HepG2 (cell line): ENCODE measurements around the gene SNRPD3. TPM values are rescaled to one million over a fixed set of nuclear protein-coding genes. Genes with fewer than 3 reads are reported as not detected.
A peak's percentile ranks its signal among the peaks of the same experiment; 100 is the strongest.

Experiments
- AGO1 ChIP-seq: fragments of 200-400 bp; formaldehyde crosslinking; IDR thresholded peaks from 2 replicates; pipeline ENCODE4 v1.6.1; 2017; ENCODE audit warnings: mild to moderate bottlenecking, low read depth, low read length, moderate library complexity; ENCODE audit not compliant: poor library complexity, severe bottlenecking
- ATM ChIP-seq: fragments of 450-650 bp; IDR thresholded peaks from 2 replicates; pipeline ENCODE4 v1.7.1; 2017; ENCODE audit warnings: mild to moderate bottlenecking, borderline replicate concordance
- ETV5 ChIP-seq: IDR thresholded peaks from 2 replicates; pipeline ENCODE4 v1.6.1; 2018; ENCODE audit warnings: missing biosample characterization, missing genetic modification reagents, inconsistent platforms, borderline replicate concordance
- FOXK2 ChIP-seq: fragments of 450-650 bp; IDR thresholded peaks from 2 replicates; pipeline ENCODE4 v1.6.1; 2016
- HIC2 ChIP-seq: sonication (generic); formaldehyde crosslinking; IDR thresholded peaks from 2 replicates; pipeline ENCODE4 v1.9.0; 2022; ENCODE audit warnings: low read depth, missing genetic modification reagents
- HMG20A ChIP-seq: IDR thresholded peaks from 2 replicates; pipeline ENCODE4 v1.6.1; 2016; ENCODE audit warnings: borderline replicate concordance
- HOXA5 ChIP-seq: sonication (generic); formaldehyde crosslinking; IDR thresholded peaks from 2 replicates; pipeline ENCODE4 v1.4.0; 2020; ENCODE audit warnings: missing genetic modification reagents
- JUND ChIP-seq: sonication (generic); formaldehyde crosslinking; IDR thresholded peaks from 2 replicates; pipeline ENCODE4 v1.8.0; 2022; ENCODE audit warnings: mild to moderate bottlenecking, missing genetic modification reagents
- MAZ ChIP-seq, 2 experiments: sonication (generic) in 1 of 2; formaldehyde crosslinking in 1 of 2; IDR thresholded peaks; 2 replicates each; pipeline versions ENCODE4 v1.5.0 to v1.6.1; 2012 to 2020; ENCODE audit warnings: low read depth in 2 of 2, mild to moderate bottlenecking in 2 of 2, borderline replicate concordance in 1 of 2, improper control_type of control experiment in 1 of 2, low read length in 1 of 2, missing genetic modification reagents in 1 of 2, moderate library complexity in 1 of 2
- MIER3 ChIP-seq: IDR thresholded peaks from 2 replicates; pipeline ENCODE4 v1.6.1; 2016; ENCODE audit warnings: missing compliant biosample characterization, borderline replicate concordance
- POGK ChIP-seq: sonication (generic); formaldehyde crosslinking; conservative IDR thresholded peaks from 2 replicates; pipeline ENCODE4 v1.8.0; 2022; ENCODE audit warnings: mild to moderate bottlenecking, moderate library complexity, missing genetic modification reagents
- SRY ChIP-seq: sonication (generic); formaldehyde crosslinking; IDR thresholded peaks from 2 replicates; pipeline ENCODE4 v1.8.0; 2022; ENCODE audit warnings: mild to moderate bottlenecking, missing genetic modification reagents
- TBX2 ChIP-seq: sonication (generic); formaldehyde crosslinking; IDR thresholded peaks from 2 replicates; pipeline ENCODE4 v1.5.0; 2020; ENCODE audit warnings: missing genetic modification reagents, mild to moderate bottlenecking, borderline replicate concordance
- TBX3 ChIP-seq: fragments of 450-650 bp; IDR thresholded peaks from 2 replicates; pipeline ENCODE4 v1.6.1; 2017; ENCODE audit warnings: antibody characterized with exemption, mild to moderate bottlenecking, inconsistent platforms, borderline replicate concordance
- ZFP36 ChIP-seq: fragments of 150-350 bp; IDR thresholded peaks from 2 replicates; pipeline ENCODE4 v1.6.1; 2018; ENCODE audit warnings: borderline replicate concordance, low read length, low read depth; ENCODE audit not compliant: partially characterized antibody
- ZMAT3 ChIP-seq: sonication (generic); formaldehyde crosslinking; conservative IDR thresholded peaks from 2 replicates; pipeline ENCODE4 v1.7.0; 2021; ENCODE audit warnings: missing genetic modification reagents
- ZNF501 ChIP-seq: sonication (generic); formaldehyde crosslinking; IDR thresholded peaks from 2 replicates; pipeline ENCODE4 v1.5.1; 2020; ENCODE audit warnings: mild to moderate bottlenecking, moderate library complexity, missing genetic modification reagents
- ZNF597 ChIP-seq: sonication (generic); formaldehyde crosslinking; IDR thresholded peaks from 2 replicates; pipeline ENCODE4 v1.5.0; 2020; ENCODE audit warnings: missing genetic modification reagents
- ZNF747 ChIP-seq: sonication (generic); formaldehyde crosslinking; IDR thresholded peaks from 2 replicates; pipeline ENCODE4 v1.8.1; 2023; ENCODE audit warnings: missing genetic modification reagents, mild to moderate bottlenecking, borderline replicate concordance
- ZSCAN30 ChIP-seq: sonication (generic); formaldehyde crosslinking; IDR thresholded peaks from 2 replicates; pipeline ENCODE4 v1.5.0; 2020; ENCODE audit warnings: mild to moderate bottlenecking, missing genetic modification reagents
- polyA plus RNA-seq, 8 experiments: library from polyadenylated mRNA; depleted of rRNA in 3 of 8; stranded (reverse) in 7 of 8; unstranded in 1 of 8; fragments of >200 nt; fragmentation: Illumina TruSeq in 4 of 8; extraction: Trizol in 4 of 8; gene quantifications; 2 replicates each; pipeline versions ENCODE4 v1.2.1 to v1.2.3, GENCODE V29; 2011 to 2016; ENCODE audit warnings: low read depth in 4 of 8, missing spikeins in 1 of 8, mixed read lengths in 1 of 8; ENCODE audit not compliant: insufficient read depth in 1 of 8
- total RNA-seq, 5 experiments: library from RNA; depleted of rRNA; stranded (reverse); fragments of >200 nt; fragmentation: Illumina TruSeq; extraction: Trizol; gene quantifications; 2 replicates each; pipeline ENCODE4 v1.2.3, GENCODE V29; 2016; ENCODE audit warnings: low read depth in 1 of 5

SNRPD3 gene
- total and polyA plus RNA-seq, 2 of the 13 experiments (the other 11 are each of a cell fraction or from before 2014, with no cell fraction given): 110 to 209 TPM

- TF ChIP-seq ZSCAN30 (no peak), HIC2 (CRISPR knock-in tag) (peak; percentile 55; the same call in 1 of the 2 replicates), HMG20A (CRISPR knock-in tag) (peak; percentile 93), JUND (CRISPR knock-in tag) (no peak), MIER3 (CRISPR knock-in tag) (peak; percentile 86; the same call in 1 of the 2 replicates), POGK (CRISPR knock-in tag) (0 out of 2 replicates have a peak, but pooled peaks have one; percentile 17), ZMAT3 (0 out of 2 replicates have a peak, but pooled peaks have one; percentile 41), ZFP36 (no peak), ZNF747 (CRISPR knock-in tag) (no peak), TBX3 (peak; percentile 71; the same call in 1 of the 2 replicates), FOXK2 (peak; percentile 90), ATM (no peak), MAZ (IDR thresholded peaks at IDR 0.05; ENCODE audit: borderline replicate concordance, low read depth, low read length) (no peak), MAZ (CRISPR knock-in tag; IDR thresholded peaks at IDR 0.05; ENCODE audit: low read depth) (no peak), ETV5 (peak; percentile 81; the same call in 1 of the 2 replicates), SRY (no peak), TBX2 (CRISPR knock-in tag) (peak; percentile 93), HOXA5 (no peak), ZNF501 (peak; percentile 60; the same call in 1 of the 2 replicates), AGO1 (no peak), ZNF597 (CRISPR knock-in tag) (no peak)
These were observed 22.8 kb downstream of the SNRPD3 start (continued) for GRCh38 chr22:24578355-24579257.
